Measurements from ENCODE around the gene TARP.

Gene TARP

GRCh38 chr7:38282081-38282480 lies 8.6 kb upstream of the TARP start:
- no peak overlapping the region for H3K4me3 ChIP-seq (ENCODE audit: low read depth, low read length)
- DNase-seq (ENCODE audit: low read depth, low spot score) = no peak
- no peak for TF ChIP-seq CTCF (IDR thresholded peaks at IDR 0.05; ENCODE audit: low read depth, low read length)
- in situ Hi-C loops (cut with HindIII; ENCODE audit: low sequenced_read_pairs) = no loop called here

GRCh38 chr7:38281266-38281665 lies 7.8 kb upstream of the TARP start:
- TF ChIP-seq CTCF (IDR thresholded peaks at IDR 0.05; ENCODE audit: low read depth, low read length) = no peak
- H3K4me3 ChIP-seq (ENCODE audit: low read depth, low read length) = no peak overlapping the region
- in situ Hi-C loops (cut with HindIII; ENCODE audit: low sequenced_read_pairs) = no loop called here
- DNase-seq (ENCODE audit: low read depth, low spot score) = no peak

- DNase-seq (ENCODE audit: low read depth, low spot score) = no peak
- TF ChIP-seq CTCF (IDR thresholded peaks at IDR 0.05; ENCODE audit: low read depth, low read length) = no peak
- no peak overlapping the region for H3K4me3 ChIP-seq (ENCODE audit: low read depth, low read length)
- in situ Hi-C loops (cut with HindIII; ENCODE audit: low sequenced_read_pairs) = no loop called here
These were observed 7.3 kb upstream of the TARP start for GRCh38 chr7:38280707-38281106.

- no peak for TF ChIP-seq CTCF (IDR thresholded peaks at IDR 0.05; ENCODE audit: low read depth, low read length)
- in situ Hi-C loops (cut with HindIII; ENCODE audit: low sequenced_read_pairs) = no loop called here
- H3K4me3 ChIP-seq (ENCODE audit: low read depth, low read length) = no peak overlapping the region
- DNase-seq (ENCODE audit: low read depth, low spot score) = no peak
These were observed 6.6 kb upstream of the TARP start for GRCh38 chr7:38280000-38280399.

- no peak for TF ChIP-seq CTCF (IDR thresholded peaks at IDR 0.05; ENCODE audit: low read depth, low read length)
- in situ Hi-C loops (cut with HindIII; ENCODE audit: low sequenced_read_pairs) = no loop called here
- DNase-seq (ENCODE audit: low read depth, low spot score) = no peak
- no peak overlapping the region for H3K4me3 ChIP-seq (ENCODE audit: low read depth, low read length)
These were observed 2.9 kb upstream of the TARP start for GRCh38 chr7:38276096-38276877.

GRCh38 chr7:38274927-38275620 lies 1.6 kb upstream of the TARP start:
- no peak for DNase-seq (ENCODE audit: low read depth, low spot score)
- in situ Hi-C loops (cut with HindIII; ENCODE audit: low sequenced_read_pairs) = no loop called here
- TF ChIP-seq CTCF (IDR thresholded peaks at IDR 0.05; ENCODE audit: low read depth, low read length) = no peak
- H3K4me3 ChIP-seq (ENCODE audit: low read depth, low read length) = no peak overlapping the region
